GM12864 (cell line): ENCODE measurements around the gene L3MBTL2.
A peak's percentile ranks its signal among the peaks of the same experiment; 100 is the strongest.

Experiments used
- DNase-seq: peaks from one replicate; pipeline ENCODE4 v3.0.0-alpha.2; 2011; ENCODE audit warnings: low read depth
- H3K4me3 ChIP-seq: 2 replicates; pipeline ENCODE4 v1.5.1; 2011; ENCODE audit warnings: mild to moderate bottlenecking, low read depth, low read length, control low read depth
- TF ChIP-seq, protein P1 (sequence below): IDR thresholded peaks from 2 replicates; pipeline ENCODE4 v1.5.1; 2011; ENCODE audit warnings: low read depth, mild to moderate bottlenecking, moderate library complexity, low read length, control low read depth, inconsistent platforms; ENCODE audit errors: missing control alignments

L3MBTL2 gene

DNA sequence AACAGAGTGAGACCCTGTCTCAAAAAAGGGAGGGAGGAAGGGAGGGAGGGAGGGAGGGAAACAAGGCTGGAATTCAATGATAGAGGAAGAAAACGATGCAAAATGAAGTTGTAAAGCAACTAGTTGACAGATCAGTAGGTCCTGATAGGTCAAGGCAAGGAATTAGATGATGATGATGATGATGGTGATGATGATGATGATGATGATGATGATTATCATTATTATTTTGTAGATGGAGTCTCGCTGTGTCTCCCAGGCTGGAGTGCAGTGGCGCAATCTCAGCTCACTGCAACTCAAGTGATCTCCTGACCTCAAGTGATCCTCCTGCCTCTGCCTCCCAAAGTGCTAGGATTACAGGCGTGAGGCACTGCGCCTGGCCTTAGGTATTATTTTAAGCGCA is 11.3 kb upstream of the L3MBTL2 start:
- TF ChIP-seq, protein P1, sequence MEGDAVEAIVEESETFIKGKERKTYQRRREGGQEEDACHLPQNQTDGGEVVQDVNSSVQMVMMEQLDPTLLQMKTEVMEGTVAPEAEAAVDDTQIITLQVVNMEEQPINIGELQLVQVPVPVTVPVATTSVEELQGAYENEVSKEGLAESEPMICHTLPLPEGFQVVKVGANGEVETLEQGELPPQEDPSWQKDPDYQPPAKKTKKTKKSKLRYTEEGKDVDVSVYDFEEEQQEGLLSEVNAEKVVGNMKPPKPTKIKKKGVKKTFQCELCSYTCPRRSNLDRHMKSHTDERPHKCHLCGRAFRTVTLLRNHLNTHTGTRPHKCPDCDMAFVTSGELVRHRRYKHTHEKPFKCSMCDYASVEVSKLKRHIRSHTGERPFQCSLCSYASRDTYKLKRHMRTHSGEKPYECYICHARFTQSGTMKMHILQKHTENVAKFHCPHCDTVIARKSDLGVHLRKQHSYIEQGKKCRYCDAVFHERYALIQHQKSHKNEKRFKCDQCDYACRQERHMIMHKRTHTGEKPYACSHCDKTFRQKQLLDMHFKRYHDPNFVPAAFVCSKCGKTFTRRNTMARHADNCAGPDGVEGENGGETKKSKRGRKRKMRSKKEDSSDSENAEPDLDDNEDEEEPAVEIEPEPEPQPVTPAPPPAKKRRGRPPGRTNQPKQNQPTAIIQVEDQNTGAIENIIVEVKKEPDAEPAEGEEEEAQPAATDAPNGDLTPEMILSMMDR, result no peak
- H3K4me3 ChIP-seq, result no peak overlapping the region
- no peak for DNase-seq

DNA sequence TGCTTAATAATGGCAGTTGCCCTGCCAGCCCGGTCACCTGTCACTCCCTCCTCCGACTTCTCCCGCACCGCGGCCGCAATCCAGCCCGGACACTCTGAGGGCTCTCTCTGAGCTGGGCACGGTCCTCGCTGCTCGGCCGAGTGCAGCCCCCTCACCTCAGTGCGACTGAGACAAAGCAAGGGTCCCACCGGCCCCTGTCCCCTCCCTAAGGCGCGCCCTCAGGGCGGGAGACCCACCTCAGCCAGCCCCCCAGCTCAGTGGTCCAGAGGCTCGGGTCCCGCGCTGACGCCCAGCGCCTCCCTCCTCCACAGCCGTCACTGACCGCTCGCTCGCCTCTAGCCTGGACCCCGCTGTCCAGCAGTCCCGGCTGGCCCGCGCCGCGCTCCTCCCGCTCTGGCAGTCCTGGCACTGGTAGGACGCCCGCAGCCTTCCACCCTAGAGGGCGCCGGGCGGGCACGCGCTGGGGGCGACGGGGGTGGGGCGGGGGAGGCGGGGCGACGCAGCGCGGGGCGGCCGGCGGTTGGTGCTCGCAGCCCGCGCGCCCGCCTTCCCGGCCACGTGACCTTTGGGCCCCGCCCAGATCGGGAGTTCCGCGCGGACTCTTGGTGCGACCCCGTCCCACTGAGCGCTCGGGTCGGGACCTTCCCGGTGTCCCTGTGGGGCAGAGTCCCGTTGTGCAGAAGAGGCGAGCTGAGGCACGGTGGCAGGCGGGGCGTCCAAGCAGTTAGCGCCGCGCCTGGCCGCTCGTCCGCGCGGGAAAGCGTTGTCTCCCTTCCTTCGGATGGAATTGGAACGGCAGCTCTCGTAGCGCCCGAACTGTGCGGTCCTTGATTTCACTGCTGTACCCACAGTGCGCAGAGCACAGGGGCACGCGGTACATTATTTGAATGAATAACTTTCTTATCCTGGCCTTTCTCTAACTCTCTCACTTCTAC is 7.8 kb upstream of the L3MBTL2 start:
- TF ChIP-seq, protein P1, result peak; percentile 15
- peak overlapping the region; percentile 65 for H3K4me3 ChIP-seq
- no peak for DNase-seq

DNA sequence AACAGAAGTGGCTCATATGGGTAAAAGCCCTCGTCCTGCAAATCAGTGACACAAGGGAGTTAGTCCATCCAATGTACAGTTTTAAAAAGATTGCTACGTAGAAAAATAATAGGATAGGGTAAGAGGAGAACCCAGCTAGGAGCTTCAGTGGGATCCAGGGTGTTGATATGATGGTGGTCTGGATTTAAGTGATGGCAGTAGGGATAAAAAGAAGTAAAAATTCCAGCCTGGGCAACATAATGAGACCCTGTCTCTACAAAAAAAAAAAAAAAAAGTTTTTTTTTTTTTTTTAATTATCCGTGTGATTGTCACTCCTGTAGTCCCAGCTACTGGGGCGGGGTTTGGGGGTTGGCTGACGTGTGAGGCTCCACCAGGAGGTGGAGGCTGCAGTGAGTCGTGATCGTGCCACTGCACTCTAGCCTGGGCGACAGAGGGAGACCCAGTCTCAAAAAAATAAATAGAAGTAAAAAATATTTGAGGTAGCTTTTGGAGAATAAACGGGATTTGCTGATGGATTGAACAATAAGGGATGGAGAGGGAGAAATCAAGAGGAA is 7.0 kb upstream of the L3MBTL2 start:
- peak overlapping the region; percentile 65; the same call in 1 of the 2 replicates for H3K4me3 ChIP-seq
- TF ChIP-seq, protein P1, result no peak
- no peak for DNase-seq

DNA sequence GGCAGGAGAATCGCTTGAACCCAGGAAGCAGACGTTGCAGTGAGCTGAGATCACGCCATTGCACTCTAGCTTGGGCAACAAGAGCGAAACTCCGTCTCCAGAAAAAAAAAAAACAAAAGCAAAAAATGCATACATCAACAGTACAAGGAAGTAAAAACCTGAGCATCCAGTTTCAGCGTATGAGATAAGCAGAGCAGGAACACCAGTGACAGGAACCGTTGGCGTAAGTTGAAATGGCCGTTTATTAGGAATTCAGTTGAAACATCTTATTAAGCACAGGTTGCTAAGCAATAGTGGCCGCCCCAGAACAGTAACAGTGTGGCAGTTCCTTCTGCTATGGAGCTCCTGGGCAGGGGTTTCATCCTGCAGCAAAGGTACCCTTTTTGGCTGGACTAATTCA is 4.0 kb upstream of the L3MBTL2 start:
- DNase-seq, result no peak
- TF ChIP-seq, protein P1, result no peak
- no peak overlapping the region for H3K4me3 ChIP-seq

DNA sequence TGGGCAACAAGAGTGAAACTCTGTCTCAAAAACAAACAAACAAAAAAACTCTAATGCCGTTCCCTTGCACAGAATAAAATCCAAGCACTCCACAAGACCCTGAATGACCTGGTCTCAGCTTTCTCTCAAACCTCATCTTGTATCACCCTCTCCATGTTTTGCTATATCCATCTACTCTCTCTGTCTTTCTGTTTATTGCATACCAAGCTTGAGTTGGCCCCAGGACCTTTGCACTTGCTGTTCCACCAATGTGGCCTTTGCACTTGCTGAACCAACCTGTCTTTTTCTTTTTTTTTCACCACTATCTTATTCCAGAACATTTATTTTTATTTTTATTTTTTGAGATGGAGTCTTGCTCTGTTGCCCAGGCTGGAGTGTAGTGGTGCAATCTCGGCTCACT is 2.0 kb upstream of the L3MBTL2 start:
- no peak for DNase-seq
- TF ChIP-seq, protein P1, result no peak
- H3K4me3 ChIP-seq, result no peak overlapping the region

DNA sequence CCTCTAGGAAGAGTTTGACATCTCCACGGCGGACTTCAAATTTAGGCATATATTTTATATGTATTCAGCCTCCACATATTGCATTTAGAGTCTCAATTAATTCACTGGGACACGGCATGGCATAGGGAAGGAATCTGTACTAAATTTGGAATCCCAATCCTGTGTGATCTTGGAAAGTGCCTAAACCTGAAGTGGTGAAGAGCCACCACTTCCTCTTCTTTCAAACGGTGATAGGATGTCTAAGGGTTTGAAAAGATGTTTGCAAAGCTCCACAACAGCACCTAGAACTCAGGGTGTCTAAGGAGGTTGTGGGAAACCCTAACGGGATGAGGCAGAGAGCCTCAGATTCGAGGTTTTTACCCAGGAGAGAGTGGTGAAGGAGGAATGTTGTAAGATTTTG is 1.0 kb upstream of the L3MBTL2 start:
- TF ChIP-seq, protein P1, result no peak

More for the DNA sequence above, 1.0 kb upstream of the L3MBTL2 start:
- no peak for DNase-seq
- H3K4me3 ChIP-seq, result no peak overlapping the region
